HG03045 (cell line): ENCODE measurements around the gene SFMBT1.

Source experiments
- ATAC-seq: cut with Tn5 transposase; IDR thresholded peaks from one replicate; pipeline ENCODE4 v1.9.1; 2021; ENCODE audit warnings: mild to moderate bottlenecking, moderate library complexity; ENCODE audit not compliant: unreplicated experiment

Gene SFMBT1

DNA sequence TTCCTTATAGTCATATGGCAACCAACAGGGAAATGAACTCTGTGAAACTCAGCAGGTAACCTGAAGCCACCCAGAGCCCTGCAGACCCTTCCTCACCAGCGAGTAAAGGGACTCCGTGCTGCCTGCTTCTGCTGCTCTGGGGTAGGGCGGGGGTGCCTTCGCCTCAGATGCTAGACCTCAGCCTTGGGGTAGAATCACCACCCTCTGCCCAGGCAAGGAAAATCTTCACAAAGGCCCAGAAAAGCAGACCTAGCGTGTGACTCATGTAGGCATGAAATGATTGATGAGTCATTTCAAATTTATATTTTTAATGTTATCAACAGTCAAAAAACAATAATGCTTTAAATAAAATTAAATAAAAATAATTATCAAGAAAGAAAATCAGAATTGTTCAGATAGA lies 155.1 kb downstream of the SFMBT1 start:
- ATAC-seq: no peak

DNA sequence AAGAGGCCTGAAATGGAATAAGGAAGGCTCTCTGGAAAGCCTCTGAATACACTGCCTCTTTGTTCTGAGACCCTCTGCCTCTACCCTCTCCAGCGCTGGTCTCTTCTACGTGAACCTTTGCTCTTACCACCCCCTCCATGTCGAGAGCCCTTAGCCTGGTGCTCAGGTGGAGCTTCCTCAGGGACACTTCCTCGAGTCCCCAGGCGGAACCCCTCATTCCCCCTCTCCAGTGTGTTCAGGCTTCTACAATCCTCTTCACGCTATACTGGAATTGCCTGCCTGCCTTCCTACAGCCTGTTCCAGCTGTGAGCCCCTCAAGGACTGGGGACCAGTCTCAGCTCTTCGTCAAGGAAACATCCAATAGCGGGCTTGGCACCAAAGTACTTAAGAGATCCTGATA lies 156.0 kb downstream of the SFMBT1 start:
- ATAC-seq: no peak

DNA sequence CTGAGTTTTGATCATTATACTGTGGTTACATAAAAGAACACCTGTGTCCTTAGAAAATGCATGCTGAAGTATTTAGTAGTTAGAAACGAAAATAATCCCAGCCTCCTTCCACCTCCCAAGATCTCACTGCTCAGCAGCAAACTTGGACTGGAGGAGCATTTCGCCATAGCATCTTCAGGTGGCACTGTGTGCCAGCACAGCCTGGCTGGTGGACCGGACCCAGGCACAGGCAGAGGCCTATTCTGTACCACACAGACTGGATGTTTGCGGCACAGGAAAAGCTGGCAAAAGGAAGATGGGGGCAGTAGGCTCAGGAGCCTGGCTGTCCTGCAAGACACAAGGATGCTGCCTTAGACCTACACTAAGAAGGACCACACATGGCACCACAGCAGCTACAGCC lies 158.7 kb downstream of the SFMBT1 start:
- ATAC-seq: no peak

DNA sequence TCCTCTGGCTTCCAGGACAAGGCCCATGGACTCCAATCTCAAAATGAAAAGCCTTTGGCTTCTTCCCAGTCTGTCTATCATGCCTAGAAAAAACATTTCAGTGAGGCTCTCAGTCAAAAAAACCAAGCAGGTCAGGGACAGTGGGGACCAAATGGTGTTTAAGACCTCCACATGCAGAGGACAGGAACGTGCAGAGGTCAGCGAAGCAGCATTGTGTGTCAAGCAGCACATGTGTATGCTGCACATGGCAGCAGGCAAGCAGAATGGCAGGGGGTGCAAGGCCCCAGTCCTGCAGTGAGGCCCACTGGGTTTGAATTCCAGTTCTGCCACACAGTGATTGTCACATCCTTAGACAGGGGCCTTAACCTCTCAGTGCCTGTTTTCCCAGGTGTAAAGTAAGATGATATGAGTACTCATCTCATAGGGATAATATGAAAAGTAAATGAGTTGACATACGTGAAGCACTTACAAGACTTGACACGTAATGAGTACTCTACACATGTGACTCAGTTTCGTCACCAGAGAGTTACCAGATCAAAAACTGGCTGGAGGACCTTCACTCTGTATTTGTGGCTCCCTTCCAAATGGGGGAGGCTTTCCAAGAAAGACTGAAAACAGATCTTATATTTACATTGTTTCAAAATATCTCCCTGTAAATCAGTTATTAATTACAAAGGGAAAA lies 159.7 kb downstream of the SFMBT1 start:
- no peak for ATAC-seq

DNA sequence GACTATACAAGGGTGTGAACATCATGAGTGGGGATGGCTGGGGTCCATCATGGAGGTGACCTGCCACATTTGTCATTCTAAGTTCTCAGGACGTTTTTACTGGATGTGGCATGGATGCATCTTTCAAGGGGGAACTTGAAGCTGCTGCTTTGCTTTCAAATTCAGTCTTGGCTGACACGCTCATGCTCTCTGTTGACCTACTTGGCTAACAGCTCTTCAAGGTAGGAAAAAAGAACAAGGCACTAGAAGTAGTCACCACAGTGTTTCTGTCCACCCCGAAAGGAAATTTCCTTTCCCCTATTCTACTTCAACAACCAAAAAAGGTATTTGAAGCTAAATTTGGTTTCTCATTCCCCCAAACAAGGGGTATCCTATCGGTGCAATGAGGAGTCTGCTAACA lies 163.5 kb downstream of the SFMBT1 start:
- no peak for ATAC-seq

DNA sequence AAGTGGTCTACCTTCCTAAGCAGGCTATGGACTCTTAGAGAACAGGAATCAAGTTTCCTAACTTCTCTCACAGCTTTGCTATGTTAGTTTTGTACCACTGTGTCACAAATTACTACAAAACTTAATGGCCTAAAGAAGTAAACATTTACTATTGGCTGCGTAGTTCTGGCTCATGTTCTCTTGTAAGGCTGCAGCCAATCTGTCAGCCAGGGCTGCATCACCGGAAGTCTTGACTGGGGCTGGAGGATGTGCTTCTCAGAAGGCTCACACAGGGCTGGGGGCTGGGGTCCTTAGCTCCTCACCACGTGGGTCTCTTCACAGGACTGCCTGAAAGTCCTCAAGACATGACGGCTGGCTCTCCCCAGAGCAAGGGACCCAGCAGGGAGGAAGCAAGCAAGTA lies 164.0 kb downstream of the SFMBT1 start:
- ATAC-seq: no peak

DNA sequence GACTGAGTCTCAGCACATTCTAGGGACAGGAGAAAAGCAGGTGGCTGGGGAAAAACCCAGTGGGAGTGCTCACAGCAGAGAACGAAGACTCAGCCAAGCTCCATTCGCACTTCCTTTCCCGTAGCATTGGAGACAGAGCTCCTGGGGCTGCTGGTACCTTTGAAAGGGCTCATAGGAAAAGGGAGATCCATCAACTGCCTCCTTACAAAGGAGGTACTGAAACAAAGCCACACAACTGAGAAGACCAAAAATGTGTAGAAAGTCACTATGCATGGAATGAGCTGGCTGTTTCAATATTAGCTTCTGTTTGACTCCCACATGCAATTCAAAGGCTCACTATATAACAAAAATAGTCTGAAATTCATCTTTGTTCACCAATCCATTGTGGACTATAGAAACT lies 165.4 kb downstream of the SFMBT1 start:
- ATAC-seq: no peak

DNA sequence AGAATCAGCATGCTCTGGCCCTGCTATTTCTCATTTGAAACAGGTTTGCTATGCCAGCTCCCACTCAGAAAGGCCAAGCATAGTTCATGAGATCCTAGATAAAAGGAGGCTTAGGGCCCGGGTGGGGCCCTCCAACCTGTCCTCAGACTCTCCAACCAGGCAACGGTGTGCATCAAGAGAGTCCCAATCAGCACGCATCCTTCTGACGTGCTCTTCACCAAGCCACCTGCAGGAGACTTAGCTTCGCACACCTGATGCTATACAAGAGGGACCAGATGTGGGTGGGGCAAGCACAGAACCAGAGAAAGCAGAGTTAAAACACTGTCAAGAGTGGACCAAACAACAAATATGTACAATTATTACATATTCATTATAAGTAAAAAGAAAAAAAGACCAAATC lies 165.8 kb downstream of the SFMBT1 start:
- no peak for ATAC-seq

DNA sequence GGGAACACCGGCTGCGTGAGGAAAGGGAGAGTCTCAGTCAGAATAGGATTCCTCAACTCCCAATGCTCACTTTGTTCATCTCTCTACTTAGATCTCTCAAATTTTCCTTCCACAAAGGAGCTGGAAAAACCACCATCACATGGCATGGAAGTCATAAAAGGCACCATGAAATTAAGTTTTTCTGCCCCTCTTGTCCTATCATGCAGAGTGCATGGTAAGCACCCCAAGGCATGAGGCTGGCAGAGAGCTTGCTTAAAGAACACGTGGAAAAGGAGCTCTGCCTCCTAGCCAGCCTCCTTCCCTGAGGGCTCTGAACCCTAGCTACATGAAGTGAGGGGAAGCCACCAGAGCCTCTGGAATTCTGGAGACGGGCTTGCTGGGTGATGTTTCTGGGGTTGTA lies 166.3 kb downstream of the SFMBT1 start:
- no peak for ATAC-seq

DNA sequence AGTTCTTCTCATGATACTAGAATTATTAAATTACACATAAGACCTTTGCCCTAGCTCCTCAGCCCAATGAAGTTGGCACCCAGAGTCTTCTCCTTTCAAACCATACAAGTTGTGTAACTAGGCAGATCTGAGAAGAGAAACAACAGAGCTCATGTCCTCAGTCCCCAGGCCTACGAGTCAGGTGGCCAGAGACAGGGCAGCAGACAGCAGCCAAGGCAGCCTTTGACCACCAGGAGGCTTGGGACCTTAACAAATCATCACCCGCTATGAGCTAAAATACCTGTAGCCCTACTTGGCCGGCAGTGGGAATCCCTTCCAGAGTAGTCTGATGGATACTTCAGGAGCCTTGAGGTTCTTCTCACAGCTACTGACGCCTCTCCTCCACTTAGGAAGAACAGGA lies 166.8 kb downstream of the SFMBT1 start:
- ATAC-seq: no peak

DNA sequence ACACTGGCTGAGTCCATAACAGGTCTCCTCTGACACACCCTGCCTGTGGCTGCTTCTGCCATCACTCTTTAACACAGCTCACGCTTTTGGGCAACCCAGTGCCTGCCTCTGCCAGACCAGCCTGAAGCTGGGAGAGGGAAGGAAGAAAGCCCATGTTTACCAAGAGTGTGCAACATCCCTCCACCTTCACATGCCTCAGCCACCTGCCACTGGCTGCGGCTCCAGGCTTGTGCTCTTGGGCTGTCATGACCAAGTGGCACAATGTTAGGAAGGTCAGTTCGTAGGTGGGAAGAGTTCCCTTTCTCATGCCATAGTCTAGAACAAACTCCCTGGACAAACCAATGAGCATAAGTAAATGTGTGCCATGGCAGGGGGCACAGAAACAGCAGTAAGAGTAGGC lies 168.8 kb downstream of the SFMBT1 start:
- no peak for ATAC-seq

DNA sequence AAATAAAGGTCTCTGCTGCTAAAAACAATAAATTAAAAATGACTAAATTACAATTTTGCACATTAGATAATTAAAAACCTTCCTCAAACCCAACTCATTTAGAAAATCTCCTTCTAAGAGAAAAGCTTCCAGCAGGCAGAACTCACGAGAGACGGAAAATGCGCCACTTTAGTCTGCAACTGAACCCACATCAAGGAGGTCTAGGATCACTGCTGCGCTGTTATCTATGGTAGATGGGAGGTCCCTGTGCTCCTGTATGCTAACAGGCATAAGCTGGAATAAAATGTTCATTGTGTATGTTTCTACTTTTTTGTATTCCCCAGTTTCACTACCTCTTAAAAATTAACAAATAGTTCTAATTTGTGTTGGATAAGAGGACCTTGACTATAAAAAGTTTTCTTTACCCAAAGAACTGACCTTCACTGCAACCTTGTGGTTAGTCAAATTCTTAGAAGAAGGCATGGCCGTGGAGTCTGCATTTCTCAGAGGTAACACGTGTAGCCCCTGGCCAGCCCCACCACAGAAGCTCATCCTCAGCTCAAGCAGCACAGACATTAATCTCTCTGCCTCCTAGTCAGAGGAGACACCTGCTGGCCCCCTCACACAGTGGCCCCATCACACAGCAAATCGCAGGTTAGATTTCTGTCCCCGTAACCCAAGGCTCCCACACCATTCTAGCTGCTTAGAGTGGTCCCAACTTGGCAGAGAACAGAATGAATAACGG lies 170.8 kb downstream of the SFMBT1 start:
- no peak for ATAC-seq

DNA sequence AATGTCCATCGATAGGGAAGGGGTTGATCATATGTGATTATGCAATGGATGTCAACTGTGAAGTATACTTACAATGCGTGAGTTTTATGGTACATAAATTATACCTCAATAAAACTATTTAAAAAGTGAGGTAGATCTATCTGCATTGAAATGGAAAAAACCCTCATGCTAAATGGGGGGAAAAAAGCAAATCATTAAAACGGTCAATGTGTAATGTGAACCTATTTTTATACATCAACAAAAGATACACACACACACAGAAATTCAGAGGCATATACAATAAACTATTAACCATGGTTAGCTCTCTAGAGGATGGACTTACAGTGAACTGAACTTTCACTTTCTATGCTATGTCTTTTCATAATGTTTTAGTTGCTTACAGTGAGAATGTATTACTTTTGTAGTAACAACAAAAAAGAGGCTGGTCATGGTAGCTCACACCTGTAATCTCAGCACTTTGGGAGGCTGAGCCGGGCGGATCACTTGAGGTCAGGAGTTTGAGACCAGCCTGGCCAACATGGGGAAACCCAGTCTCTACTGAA lies 171.6 kb downstream of the SFMBT1 start:
- ATAC-seq: no peak

DNA sequence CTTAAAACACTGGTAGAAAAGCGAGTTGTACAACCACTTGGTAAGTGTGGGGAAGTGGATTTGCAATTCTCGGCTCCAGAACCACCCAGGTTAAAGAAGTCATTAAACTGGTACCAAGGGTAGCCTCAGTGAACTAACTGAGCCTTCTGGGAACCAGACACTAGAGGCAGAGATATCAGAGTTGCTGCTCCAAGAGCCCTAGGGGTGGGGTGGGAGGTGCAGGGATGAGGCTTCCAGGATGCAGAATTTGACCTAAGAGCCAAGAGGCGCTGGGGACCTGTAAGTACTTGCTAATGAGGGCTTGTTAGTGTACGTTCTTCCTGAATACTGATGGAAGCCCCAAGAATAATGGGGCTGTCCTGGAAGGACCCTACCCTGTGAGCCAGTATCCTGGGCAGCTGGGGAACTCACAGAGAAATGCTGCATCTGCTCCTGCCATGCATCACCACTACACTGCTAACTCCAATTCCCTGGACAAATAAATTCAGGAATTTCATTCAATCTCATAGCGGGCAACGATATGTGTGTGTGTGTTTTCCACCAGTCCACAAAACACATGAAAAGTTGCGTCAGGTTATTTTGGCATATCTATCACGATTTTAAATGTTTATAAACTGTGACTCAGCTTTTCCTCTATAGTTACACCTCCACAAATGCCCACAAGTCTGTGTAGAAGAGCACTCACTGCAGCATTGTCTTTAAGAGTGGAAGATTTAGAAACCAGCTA lies 172.3 kb downstream of the SFMBT1 start:
- no peak for ATAC-seq

DNA sequence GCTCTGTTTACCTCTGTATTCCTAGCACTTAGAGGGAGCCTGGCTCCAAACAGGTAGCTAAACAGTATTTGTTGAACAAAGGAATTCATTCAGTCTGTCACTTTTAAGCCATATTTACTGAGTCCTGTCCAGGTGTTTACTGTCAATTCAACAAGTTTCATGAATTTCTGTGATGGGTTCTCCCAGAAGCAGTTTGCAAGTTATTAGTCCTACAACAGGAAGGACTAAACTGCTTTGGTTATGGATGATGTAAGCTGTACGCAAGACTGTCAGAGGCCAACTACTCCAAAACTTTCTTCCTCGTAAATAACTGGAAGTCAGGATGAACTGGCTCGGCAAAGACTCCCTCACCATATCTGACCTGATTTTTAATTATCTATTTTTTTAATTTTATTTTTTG lies 173.6 kb downstream of the SFMBT1 start:
- no peak for ATAC-seq

DNA sequence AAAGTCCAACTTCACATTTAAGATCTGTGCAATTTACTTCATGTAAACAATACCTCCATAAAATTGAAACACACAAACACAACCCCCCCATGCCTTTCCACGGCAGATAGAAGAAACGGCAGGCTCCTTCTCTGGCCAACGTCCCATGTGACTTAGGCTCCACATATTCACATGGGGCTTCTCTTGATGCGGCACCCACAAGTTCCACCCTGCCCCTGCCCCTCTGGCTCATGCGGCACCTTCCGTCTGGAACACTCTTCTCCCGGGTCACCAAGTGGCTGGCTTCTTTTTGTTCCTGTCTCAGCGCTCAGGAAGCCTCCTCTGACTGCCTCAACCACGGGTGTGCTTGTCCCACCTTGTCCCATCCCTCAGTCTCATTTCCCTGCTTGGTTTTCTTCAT lies 174.1 kb downstream of the SFMBT1 start:
- ATAC-seq: no peak

DNA sequence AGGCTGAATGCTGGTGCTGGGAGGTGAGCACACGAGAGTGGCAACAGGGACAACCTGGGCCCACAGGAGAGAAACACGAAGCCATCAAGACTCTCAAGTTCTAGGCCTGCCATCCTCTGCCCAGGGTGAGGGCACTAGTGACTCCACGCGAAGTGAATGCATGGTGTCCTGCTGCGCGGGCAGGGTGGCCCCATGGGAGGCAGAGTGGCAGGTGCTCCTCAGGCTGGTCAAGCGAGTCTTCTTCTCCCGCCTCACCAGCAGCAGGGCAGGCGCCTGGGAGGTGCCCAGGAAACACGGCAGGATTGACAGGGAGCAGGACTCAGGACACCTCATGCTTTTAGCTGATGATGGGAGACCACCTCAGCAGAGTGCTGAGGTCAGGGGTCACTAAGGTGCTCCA lies 175.4 kb downstream of the SFMBT1 start:
- ATAC-seq: no peak

DNA sequence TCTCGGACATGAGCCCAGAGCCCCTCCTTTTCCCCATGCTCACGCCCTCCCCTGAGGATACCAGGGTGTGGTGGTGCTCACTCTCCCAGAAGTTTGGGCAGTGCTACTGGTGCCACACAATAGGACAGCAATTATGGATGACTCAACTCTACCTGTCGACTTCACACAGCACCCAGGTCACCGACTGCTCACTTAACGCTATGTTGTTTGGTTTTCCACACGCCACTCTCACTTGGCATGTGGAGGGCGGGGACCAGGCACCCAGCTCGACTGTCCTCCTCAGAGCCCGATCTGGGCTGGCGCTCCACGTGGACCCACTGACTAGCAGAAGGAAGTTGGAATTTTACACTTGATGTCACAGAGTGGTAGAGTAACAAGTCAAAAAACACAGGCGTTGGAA lies 179.4 kb downstream of the SFMBT1 start:
- ATAC-seq: no peak

DNA sequence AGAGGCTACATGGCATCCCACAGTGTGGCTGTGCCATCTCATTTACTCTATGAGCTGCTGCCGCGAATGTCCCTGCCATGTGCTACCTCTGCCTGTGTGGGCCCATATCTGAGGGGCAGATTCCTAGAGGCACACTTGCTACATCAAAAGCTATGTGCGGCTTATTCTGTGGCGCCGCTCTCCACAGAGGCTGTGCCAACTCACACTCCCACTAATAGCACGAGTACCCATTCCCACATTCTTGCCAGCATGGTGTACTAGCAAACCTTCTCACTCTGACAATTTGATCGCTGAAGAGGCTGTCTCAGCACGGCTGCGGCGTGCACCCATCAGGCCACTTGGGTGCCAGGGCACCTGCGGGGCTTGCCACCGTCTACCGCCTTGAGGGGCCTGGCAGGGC lies 179.9 kb downstream of the SFMBT1 start:
- no peak for ATAC-seq

DNA sequence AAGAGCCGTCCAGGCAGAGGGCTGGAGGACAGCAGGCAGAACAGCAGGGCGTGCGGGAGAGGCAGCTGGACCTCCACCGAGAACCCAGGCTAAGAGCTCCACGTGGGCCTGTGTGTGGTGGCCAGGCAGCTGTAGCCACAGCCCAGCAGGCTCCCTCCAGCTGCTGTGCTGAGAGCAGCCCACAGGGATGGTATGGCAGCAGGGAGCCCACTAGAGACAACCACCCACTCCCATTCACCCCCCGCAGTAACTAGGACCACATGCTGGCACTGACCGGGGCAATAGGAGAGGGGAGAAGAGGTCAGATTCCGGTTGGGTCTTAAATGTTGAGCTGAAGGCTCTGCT lies 185.5 kb downstream of the SFMBT1 start:
- no peak for ATAC-seq

DNA sequence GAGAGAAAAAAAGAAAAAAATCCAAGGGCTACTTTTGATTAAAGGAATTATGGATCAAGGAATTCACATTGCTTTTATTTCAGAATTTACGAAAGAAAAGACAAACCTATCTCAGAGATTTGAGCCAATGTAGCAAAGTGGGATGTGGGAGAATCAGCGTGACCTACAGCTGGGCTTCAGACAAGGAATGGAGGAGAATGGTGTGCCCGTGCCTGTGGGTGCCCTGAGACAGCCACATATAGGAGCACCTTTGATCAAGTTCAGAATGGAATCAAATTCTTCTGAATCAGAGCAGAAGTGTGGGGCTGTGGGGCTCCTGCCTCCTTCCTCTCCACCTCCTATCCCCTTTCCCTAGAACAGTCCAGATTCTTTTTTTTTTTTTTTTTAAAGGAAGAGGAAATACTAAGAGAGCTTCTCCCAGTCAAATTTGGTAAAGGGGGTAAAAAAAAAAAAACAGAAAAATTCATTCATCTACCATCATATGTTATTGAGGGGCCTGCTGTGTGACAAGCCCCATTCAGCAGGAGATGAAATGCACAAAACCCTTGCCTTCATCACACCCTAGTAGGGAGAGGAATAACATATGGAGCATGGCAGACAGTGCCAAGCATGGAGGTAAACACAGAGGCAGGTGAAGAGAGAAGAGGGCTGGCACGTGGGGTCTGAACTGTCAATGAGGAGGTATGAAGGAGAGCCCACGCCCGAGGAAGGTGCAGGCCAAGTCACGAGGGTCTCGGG lies 186.0 kb downstream of the SFMBT1 start:
- ATAC-seq: no peak
